HepG2 (cell line): ENCODE data around the gene PRR5L. TPM values are rescaled to one million over a fixed set of nuclear protein-coding genes. Genes with fewer than 3 reads are reported as not detected.

ENCODE experiments used
- ARHGAP35 ChIP-seq: sonication (generic); formaldehyde crosslinking; IDR thresholded peaks from 2 replicates; pipeline ENCODE4 v1.9.0; 2022; ENCODE audit warnings: mild to moderate bottlenecking, inconsistent platforms, moderate library complexity, missing genetic modification reagents, borderline replicate concordance
- CENPT ChIP-seq: sonication (generic); formaldehyde crosslinking; IDR thresholded peaks from 2 replicates; pipeline ENCODE4 v1.8.0; 2022; ENCODE audit warnings: low read depth, mild to moderate bottlenecking, moderate library complexity, missing genetic modification reagents
- ESRRA ChIP-seq: sonication (generic); formaldehyde crosslinking; IDR thresholded peaks from 2 replicates; pipeline ENCODE4 v1.5.1; 2020; ENCODE audit warnings: mild to moderate bottlenecking, low read depth, missing genetic modification reagents
- FOXJ3 ChIP-seq: sonication (generic); formaldehyde crosslinking; IDR thresholded peaks from 2 replicates; pipeline ENCODE4 v1.4.0; 2020; ENCODE audit warnings: missing genetic modification reagents, mild to moderate bottlenecking, borderline replicate concordance
- JDP2 ChIP-seq: sonication (generic); formaldehyde crosslinking; IDR thresholded peaks from 2 replicates; pipeline ENCODE4 v1.8.1; 2022; ENCODE audit warnings: missing genetic modification reagents, borderline replicate concordance
- MYNN ChIP-seq: sonication (generic); formaldehyde crosslinking; IDR thresholded peaks from 2 replicates; pipeline ENCODE4 v1.4.0; 2020; ENCODE audit warnings: mild to moderate bottlenecking, low read depth, missing genetic modification reagents
- POLR2AphosphoS2 ChIP-seq: IDR thresholded peaks from 2 replicates; pipeline ENCODE4 v1.6.1; 2011; ENCODE audit warnings: low read depth, low read length, improper control_type of control experiment
- SMAD3 ChIP-seq: sonication (generic); formaldehyde crosslinking; IDR thresholded peaks from 2 replicates; pipeline ENCODE4 v1.4.0; 2020; ENCODE audit warnings: missing genetic modification reagents
- STAT5B ChIP-seq: sonication (generic); formaldehyde crosslinking; IDR thresholded peaks from 2 replicates; pipeline ENCODE4 v1.4.0; 2020; ENCODE audit warnings: missing genetic modification reagents
- ZBTB38 ChIP-seq: sonication (generic); formaldehyde crosslinking; IDR thresholded peaks from 2 replicates; pipeline ENCODE4 v1.5.1; 2020; ENCODE audit warnings: mild to moderate bottlenecking, missing genetic modification reagents
- ZIK1 ChIP-seq: sonication (generic); formaldehyde crosslinking; IDR thresholded peaks from 2 replicates; pipeline ENCODE4 v1.5.0; 2020; ENCODE audit warnings: mild to moderate bottlenecking, low read depth, missing genetic modification reagents, borderline replicate concordance
- ZNF235 ChIP-seq: sonication (generic); formaldehyde crosslinking; IDR thresholded peaks from 2 replicates; pipeline ENCODE4 v1.8.1; 2023; ENCODE audit warnings: mild to moderate bottlenecking, missing genetic modification reagents, borderline replicate concordance
- ZNF547 ChIP-seq: sonication (generic); formaldehyde crosslinking; IDR thresholded peaks from 2 replicates; pipeline ENCODE4 v1.5.1; 2020; ENCODE audit warnings: mild to moderate bottlenecking, missing genetic modification reagents
- ZNF790 ChIP-seq: sonication (generic); formaldehyde crosslinking; IDR thresholded peaks from 2 replicates; pipeline ENCODE4 v1.8.0; 2022; ENCODE audit warnings: missing genetic modification reagents, mild to moderate bottlenecking, borderline replicate concordance
- ZSCAN29 ChIP-seq: sonication (generic); formaldehyde crosslinking; conservative IDR thresholded peaks from 2 replicates; pipeline ENCODE4 v1.4.0; 2020; ENCODE audit warnings: mild to moderate bottlenecking, missing genetic modification reagents
- polyA plus RNA-seq, 8 experiments: library from polyadenylated mRNA; depleted of rRNA in 3 of 8; stranded (reverse) in 7 of 8; unstranded in 1 of 8; fragments of >200 nt; fragmentation: Illumina TruSeq in 4 of 8; extraction: Trizol in 4 of 8; gene quantifications; 2 replicates each; pipeline versions ENCODE4 v1.2.1 to v1.2.3, GENCODE V29; 2011 to 2016; ENCODE audit warnings: low read depth in 4 of 8, missing spikeins in 1 of 8, mixed read lengths in 1 of 8; ENCODE audit not compliant: insufficient read depth in 1 of 8
- total RNA-seq, 5 experiments: library from RNA; depleted of rRNA; stranded (reverse); fragments of >200 nt; fragmentation: Illumina TruSeq; extraction: Trizol; gene quantifications; 2 replicates each; pipeline ENCODE4 v1.2.3, GENCODE V29; 2016; ENCODE audit warnings: low read depth in 1 of 5
- TF ChIP-seq, protein P1 (sequence below): sonication (generic); formaldehyde crosslinking; IDR thresholded peaks from 2 replicates; pipeline ENCODE4 v1.5.0; 2020; ENCODE audit warnings: mild to moderate bottlenecking, missing genetic modification reagents, borderline replicate concordance
- TF ChIP-seq, protein P2 (sequence below): sonication (generic); formaldehyde crosslinking; IDR thresholded peaks from 2 replicates; pipeline ENCODE4 v1.4.0; 2020; ENCODE audit warnings: mild to moderate bottlenecking, low read depth, missing genetic modification reagents

The PRR5L gene
- total and polyA plus RNA-seq, 2 of the 13 experiments (the other 11 are each of a cell fraction or from before 2014, with no cell fraction given): 0.16 TPM; not detected in 1

GRCh38 chr11:36509694-36510593, 213.9 kb downstream of the PRR5L start, which contains the start of gene TRAF6 (continued):
- TF ChIP-seq ZNF547 (CRISPR knock-in tag): peak; percentile 57; the same call in 1 of the 2 replicates
- peak; percentile 90; the same call in 1 of the 2 replicates for TF ChIP-seq ARHGAP35
- TF ChIP-seq ESRRA (CRISPR knock-in tag): no peak
- TF ChIP-seq POLR2AphosphoS2: no peak
- peak; percentile 60; the same call in 1 of the 2 replicates for TF ChIP-seq ZBTB38 (CRISPR knock-in tag)
- no peak for TF ChIP-seq JDP2
- TF ChIP-seq, protein P1, sequence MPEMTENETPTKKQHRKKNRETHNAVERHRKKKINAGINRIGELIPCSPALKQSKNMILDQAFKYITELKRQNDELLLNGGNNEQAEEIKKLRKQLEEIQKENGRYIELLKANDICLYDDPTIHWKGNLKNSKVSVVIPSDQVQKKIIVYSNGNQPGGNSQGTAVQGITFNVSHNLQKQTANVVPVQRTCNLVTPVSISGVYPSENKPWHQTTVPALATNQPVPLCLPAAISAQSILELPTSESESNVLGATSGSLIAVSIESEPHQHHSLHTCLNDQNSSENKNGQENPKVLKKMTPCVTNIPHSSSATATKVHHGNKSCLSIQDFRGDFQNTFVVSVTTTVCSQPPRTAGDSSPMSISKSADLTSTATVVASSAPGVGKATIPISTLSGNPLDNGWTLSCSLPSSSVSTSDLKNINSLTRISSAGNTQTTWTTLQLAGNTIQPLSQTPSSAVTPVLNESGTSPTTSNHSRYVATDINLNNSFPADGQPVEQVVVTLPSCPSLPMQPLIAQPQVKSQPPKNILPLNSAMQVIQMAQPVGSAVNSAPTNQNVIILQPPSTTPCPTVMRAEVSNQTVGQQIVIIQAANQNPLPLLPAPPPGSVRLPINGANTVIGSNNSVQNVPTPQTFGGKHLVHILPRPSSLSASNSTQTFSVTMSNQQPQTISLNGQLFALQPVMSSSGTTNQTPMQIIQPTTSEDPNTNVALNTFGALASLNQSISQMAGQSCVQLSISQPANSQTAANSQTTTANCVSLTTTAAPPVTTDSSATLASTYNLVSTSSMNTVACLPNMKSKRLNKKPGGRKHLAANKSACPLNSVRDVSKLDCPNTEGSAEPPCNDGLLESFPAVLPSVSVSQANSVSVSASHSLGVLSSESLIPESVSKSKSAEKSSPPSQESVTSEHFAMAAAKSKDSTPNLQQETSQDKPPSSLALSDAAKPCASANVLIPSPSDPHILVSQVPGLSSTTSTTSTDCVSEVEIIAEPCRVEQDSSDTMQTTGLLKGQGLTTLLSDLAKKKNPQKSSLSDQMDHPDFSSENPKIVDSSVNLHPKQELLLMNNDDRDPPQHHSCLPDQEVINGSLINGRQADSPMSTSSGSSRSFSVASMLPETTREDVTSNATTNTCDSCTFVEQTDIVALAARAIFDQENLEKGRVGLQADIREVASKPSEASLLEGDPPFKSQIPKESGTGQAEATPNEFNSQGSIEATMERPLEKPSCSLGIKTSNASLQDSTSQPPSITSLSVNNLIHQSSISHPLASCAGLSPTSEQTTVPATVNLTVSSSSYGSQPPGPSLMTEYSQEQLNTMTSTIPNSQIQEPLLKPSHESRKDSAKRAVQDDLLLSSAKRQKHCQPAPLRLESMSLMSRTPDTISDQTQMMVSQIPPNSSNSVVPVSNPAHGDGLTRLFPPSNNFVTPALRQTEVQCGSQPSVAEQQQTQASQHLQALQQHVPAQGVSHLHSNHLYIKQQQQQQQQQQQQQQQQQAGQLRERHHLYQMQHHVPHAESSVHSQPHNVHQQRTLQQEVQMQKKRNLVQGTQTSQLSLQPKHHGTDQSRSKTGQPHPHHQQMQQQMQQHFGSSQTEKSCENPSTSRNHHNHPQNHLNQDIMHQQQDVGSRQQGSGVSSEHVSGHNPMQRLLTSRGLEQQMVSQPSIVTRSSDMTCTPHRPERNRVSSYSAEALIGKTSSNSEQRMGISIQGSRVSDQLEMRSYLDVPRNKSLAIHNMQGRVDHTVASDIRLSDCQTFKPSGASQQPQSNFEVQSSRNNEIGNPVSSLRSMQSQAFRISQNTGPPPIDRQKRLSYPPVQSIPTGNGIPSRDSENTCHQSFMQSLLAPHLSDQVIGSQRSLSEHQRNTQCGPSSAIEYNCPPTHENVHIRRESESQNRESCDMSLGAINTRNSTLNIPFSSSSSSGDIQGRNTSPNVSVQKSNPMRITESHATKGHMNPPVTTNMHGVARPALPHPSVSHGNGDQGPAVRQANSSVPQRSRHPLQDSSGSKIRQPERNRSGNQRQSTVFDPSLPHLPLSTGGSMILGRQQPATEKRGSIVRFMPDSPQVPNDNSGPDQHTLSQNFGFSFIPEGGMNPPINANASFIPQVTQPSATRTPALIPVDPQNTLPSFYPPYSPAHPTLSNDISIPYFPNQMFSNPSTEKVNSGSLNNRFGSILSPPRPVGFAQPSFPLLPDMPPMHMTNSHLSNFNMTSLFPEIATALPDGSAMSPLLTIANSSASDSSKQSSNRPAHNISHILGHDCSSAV (CRISPR knock-in tag): no peak
- TF ChIP-seq MYNN: no peak
- TF ChIP-seq ZNF235 (CRISPR knock-in tag): peak; percentile 67; the same call in 1 of the 2 replicates
- TF ChIP-seq ZIK1 (CRISPR knock-in tag): peak; percentile 96
- TF ChIP-seq CENPT (CRISPR knock-in tag): 0 out of 2 replicates have a peak, but pooled peaks have one; percentile 24
- peak; percentile 90 for TF ChIP-seq SMAD3 (CRISPR knock-in tag)
- peak; percentile 73; the same call in 1 of the 2 replicates for TF ChIP-seq FOXJ3 (CRISPR knock-in tag)
- TF ChIP-seq ZNF790 (CRISPR knock-in tag): no peak
- TF ChIP-seq ZSCAN29 (CRISPR knock-in tag): no peak
- no peak for TF ChIP-seq STAT5B
- TF ChIP-seq, protein P2, sequence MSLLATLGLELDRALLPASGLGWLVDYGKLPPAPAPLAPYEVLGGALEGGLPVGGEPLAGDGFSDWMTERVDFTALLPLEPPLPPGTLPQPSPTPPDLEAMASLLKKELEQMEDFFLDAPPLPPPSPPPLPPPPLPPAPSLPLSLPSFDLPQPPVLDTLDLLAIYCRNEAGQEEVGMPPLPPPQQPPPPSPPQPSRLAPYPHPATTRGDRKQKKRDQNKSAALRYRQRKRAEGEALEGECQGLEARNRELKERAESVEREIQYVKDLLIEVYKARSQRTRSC: no peak
